Activated naive CD4-positive, alpha-beta T cell treated with anti-CD3 and anti-CD28 coated beads, Interleukin-2, amount 50 U/mL, for 72 hours (primary cell): ENCODE measurements around the gene NTF3. TPM values are rescaled to one million over a fixed set of nuclear protein-coding genes. Genes with fewer than 3 reads are reported as not detected.
"Not testable (repeated sequence)": the region's sequence is repeated elsewhere in the genome, so short reads cannot be mapped to it uniquely, and the experiment has no call there.

Source experiments
- ATAC-seq, 2 donors: fragments of 150-1000 bp; cut with Tn5 transposase; 2 replicates each; pipeline ENCODE4 v1.10.0; 2021; ENCODE audit warnings: mild to moderate bottlenecking in 2 of 2, moderate library complexity in 2 of 2
- DNase-seq, 2 donors: peaks; one replicate each; pipeline ENCODE4 v3.0.0; 2021 to 2022; ENCODE audit warnings: low spot score in 2 of 2
- H3K27ac Mint-ChIP-seq, 2 donors: one replicate each; pipeline ENCODE4 v1.8.0; 2022; ENCODE audit warnings: mild to moderate bottlenecking in 2 of 2, mixed read lengths in 2 of 2
- H3K36me3 Mint-ChIP-seq, 2 donors: one replicate each; pipeline ENCODE4 v1.8.0; 2022; ENCODE audit warnings: mixed read lengths in 2 of 2
- H3K9me3 Mint-ChIP-seq, 2 donors: one replicate each; pipeline ENCODE4 v1.8.0; 2022; ENCODE audit warnings: mixed read lengths in 2 of 2
- total RNA-seq, 2 donors: library from RNA; stranded (reverse); gene quantifications; one replicate each; pipeline ENCODE4 v1.2.3, GENCODE V29; 2022

Gene NTF3
- total RNA-seq, 2 donors from 2014 or later = not detected

DNA sequence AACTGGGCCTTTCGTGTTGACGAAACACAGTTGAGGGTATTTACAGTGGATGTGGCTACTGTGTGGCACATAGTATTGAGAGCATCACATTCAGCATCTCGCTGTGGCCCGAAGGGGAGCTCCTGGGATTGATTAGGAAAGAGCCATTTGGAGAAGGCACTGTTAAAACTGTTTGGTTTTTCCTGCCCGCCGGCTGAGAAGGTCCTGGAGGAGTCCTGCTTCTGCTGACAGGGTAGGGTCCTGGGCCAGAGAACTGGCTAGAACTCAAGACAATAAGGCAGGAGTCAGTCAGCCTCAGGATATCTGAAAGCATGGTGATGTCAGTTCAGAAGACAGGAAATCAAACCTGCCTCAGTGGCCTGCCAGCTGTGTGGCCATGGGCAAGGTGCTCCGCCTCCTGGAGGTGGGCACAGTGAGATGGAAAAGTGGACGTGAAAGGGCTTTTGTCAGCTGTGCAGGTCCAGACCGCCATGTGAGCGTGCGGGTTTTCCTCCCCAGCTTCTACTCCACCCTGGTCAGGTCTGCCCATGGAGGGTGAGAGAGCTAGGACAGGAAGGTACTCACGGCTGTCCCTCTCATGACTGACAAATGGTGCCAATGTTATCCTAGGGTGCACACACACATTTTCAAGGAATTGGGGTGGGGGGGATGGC, 92.3 kb downstream of the NTF3 start:
- DNase-seq (no peak), ATAC-seq (no peak)
- Mint-ChIP-seq H3K27ac (no peak overlapping the region), H3K9me3 (no peaks in the 10 kb centered on the region), H3K36me3 (no peaks in the 10 kb centered on the region)

DNA sequence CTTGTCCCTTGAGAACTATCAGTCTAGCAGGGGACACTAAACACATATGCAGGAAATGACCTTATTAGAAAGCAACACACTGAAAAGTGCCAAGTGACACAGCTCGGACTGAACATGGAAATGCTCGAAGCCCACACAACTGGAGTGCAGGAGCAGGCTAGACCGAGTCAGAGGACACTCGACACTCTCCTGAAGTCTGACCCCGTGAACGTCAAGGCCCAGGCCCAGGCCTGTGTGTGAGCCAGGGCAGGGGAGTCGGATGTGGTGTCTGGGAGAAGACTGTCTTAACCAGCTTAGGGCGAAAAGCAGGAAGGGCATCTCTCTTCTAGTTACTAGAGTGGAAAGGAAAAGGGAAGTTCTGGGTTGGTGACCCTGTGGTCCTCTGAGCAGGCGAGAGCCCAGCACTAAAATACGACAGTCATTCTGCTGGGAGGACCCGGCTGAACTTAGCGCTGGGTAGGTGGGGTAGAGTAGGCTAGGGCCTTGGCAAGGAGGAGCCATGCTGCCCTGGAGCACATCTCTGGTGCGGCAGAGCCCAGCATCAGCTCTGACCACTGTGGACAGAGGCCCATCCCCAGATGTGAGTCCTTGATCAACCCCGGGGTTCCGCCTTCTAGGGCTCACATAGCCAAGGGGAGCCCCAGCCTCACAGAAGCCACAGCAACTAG, 93.0 kb downstream of the NTF3 start:
- DNase-seq (no peak), ATAC-seq (no peak)
- H3K36me3 Mint-ChIP-seq = no peaks in the 10 kb centered on the region
- H3K27ac Mint-ChIP-seq = no peak overlapping the region
- H3K9me3 Mint-ChIP-seq = no peaks in the 10 kb centered on the region

DNA sequence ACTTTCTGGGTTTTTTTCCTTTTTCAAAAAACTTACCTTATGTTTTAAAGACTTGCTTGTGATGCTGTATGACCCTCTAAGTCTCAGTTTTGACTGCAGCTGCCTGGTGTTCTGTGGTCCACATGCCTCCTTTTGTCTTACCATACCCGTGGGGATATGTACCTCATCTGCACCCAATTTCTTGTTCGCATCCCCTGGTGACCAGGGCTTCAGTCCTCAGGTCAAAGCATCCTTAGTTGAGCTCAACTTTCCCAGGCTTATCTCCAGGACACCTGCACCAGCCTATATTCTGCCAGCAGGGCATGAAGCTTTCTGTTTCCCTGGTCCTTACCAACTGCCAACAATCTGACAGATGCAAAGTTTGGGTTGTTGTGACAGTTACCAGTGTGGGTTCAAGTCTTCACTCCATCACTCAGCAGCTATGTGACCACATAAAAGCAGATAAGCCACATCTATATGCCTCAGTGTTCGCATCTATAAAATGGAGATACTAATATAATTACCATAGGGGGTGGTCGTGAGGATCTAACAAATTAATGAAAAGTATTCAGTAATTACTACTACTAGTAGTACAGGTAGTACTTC, 94.0 kb downstream of the NTF3 start:
- Mint-ChIP-seq H3K36me3 (no peaks in the 10 kb centered on the region), H3K9me3 (no peaks in the 10 kb centered on the region), H3K27ac (no peak overlapping the region)
- DNase-seq = no peak
- no peak for ATAC-seq

DNA sequence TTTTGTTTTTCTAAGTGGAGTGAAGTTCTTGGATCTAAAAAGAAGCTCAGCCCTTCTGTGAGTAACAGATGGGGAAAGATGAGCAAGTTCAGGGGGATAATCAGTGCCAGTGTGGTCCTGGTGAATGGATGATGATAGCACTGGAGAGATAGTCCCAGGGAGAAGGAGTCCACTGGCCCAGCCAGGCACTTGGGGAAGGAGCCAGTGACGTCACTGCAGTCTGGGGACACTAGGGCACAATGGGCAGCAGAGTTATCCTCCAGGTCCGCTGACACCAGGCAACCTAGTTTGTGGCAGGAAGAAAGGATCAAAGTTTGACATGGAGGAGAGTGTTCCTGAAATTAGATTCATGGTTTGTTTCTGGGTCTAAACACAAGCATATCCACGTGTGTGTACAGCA, 101.5 kb downstream of the NTF3 start:
- no peak overlapping the region for H3K27ac Mint-ChIP-seq
- H3K36me3 Mint-ChIP-seq = no peaks in the 10 kb centered on the region
- DNase-seq = no peak
- peaks cover 4% of the 10 kb centered on the region in 2 donors for H3K9me3 Mint-ChIP-seq
- no peak for ATAC-seq

DNA sequence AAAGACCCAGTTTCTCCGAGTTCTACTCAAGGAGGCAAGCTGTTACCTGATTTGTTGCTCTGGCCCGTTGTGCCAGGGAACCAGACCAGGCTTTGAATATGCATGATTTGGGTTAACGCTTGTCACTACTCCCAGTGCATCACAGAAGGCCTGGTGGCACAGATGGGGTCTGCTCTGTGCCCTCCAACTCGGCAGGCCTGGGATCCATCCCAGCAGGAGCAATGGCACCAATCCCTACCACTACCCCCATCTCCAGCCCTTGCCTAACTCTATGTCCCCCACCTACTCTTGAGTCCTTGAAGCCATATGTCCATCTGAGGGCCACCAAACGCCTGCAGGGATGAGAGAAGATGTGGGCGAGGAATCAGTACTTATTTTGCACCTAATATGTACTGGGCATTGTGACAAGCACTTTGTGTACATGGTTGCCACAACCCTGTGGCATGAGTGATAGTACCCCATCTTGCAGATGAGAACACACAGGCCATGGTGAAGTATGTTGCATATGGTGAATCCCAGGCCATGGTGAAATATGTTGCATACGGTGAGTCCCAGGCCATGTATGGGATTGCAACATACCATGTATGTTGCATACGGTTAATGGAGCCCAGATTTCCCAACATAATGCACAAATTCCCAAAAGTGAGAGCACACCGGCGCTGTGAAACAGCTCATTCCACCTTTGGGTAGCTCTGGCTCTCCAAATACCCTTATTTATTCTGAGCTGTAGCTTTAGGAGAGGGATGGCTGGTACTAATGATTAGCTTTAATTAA, 102.7 kb downstream of the NTF3 start:
- no peak for DNase-seq
- ATAC-seq = no peak
- Mint-ChIP-seq H3K27ac (no peak overlapping the region), H3K9me3 (peaks cover 4 to 10% of the 10 kb centered on the region in 2 donors), H3K36me3 (no peaks in the 10 kb centered on the region)

DNA sequence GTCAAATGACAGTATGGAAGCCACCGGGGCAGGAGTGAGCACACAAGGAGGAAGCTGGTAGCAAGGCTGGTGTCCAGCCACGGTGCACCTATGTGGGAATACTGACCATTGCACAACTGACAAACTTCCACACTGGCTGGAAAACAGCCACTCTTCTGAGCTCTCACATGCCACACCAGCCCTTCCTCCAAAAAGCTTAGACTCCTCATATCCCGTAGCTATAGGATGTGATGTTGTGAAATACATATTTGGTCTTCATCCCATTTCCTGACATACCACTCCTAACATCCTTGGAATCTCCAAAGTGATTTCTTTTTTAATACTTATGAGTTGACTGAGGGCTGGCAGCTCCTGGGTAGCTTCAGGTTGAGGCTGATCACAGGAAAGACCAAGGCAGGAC, 103.6 kb downstream of the NTF3 start:
- peaks cover 4 to 10% of the 10 kb centered on the region in 2 donors for H3K9me3 Mint-ChIP-seq
- H3K36me3 Mint-ChIP-seq = no peaks in the 10 kb centered on the region
- no peak overlapping the region for H3K27ac Mint-ChIP-seq
- DNase-seq = no peak
- no peak for ATAC-seq

DNA sequence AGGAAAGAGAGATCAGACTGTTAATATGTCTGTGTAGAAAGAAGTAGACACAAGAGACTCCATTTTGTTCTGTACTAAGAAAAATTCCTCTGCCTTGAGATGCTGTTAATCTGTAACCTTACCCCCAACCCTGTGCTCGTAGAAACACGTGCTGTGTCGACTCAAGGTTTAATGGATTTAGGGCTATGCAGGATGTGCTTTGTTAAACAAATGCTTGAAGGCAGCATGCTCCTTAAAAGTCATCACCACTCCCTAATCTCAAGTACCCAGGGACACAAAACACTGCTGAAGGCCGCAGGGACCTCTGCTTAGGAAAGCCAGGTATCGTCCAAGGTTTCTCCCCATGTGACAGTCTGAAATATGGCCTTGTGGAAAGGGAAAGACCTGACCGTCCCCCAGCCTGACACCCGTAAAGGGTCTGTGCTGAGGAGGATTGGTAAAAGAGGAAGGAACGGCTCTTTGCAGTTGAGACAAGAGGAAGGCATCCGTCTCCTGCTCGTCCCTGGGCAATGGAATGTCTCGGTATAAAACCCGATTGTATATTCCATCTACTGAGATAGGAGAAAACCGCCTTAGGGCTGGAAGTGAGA, 105.2 kb downstream of the NTF3 start:
- H3K9me3 Mint-ChIP-seq = peaks cover 4 to 14% of the 10 kb centered on the region in 2 donors
- not testable (repeated sequence) for H3K27ac Mint-ChIP-seq, H3K36me3 Mint-ChIP-seq, ATAC-seq, DNase-seq

DNA sequence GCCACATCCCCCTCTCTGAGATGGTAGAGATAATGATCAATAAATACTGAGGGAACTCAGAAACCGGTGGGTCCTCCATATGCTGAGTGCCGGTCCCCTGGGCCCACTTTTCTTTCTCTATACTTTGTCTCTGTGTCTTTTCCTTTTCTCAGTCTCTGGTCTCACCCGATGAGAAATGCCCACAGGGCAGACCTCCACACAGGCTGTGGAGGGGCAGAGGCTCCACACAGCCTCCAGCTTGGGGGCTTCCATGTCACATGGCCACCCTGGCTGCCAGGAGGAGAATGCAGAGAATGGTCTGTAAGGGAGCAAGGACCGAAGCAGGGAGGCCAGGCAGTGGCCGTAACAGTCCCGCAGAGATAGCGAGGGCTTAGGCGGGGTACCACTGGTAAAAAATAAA, 105.9 kb downstream of the NTF3 start:
- ATAC-seq = no peak
- H3K9me3 Mint-ChIP-seq = peaks cover 8 to 15% of the 10 kb centered on the region in 2 donors

More for the DNA sequence above, 105.9 kb downstream of the NTF3 start:
- DNase-seq = no peak
- no peaks in the 10 kb centered on the region for H3K36me3 Mint-ChIP-seq
- H3K27ac Mint-ChIP-seq = no peak overlapping the region
